ENCODE data around the gene KCNIP3.

Gene KCNIP3

GRCh38 chr2:95297639-95298395 lies 670 bp downstream of the KCNIP3 start:
- Histone ChIP-seq H3K9ac (ENCODE audit: low read length in 2 of 2) (no peak overlapping the region), H3K27ac (ENCODE audit: low read length) (no peak overlapping the region), H3K36me3 (ENCODE audit: control insufficient read depth in 2 of 2, insufficient read depth in 2 of 2, low read length in 2 of 2) (no peaks in the 10 kb centered on the region), H3K27me3 (ENCODE audit: control insufficient read depth in 1 of 2, insufficient read depth in 2 of 2, low read length in 2 of 2) (peaks cover 10 to 17% of the 10 kb centered on the region in 2 donors), H3K4me3 (ENCODE audit: low read length in 2 of 2) (no peak overlapping the region), H3K4me1 (ENCODE audit: control insufficient read depth, insufficient read depth, low read length) (peaks cover 2% of the 10 kb centered on the region), H3K9me3 (ENCODE audit: control insufficient read depth in 2 of 2, low read length in 2 of 2) (no peaks in the 10 kb centered on the region)

- Histone ChIP-seq H3K27ac (ENCODE audit: low read length) (no peak overlapping the region), H3K27me3 (ENCODE audit: control insufficient read depth in 1 of 2, insufficient read depth in 2 of 2, low read length in 2 of 2) (peaks cover 11 to 17% of the 10 kb centered on the region in 2 donors), H3K4me1 (ENCODE audit: control insufficient read depth, insufficient read depth, low read length) (peaks cover 2% of the 10 kb centered on the region), H3K9ac (ENCODE audit: low read length in 2 of 2) (no peak overlapping the region), H3K9me3 (ENCODE audit: control insufficient read depth in 2 of 2, low read length in 2 of 2) (no peaks in the 10 kb centered on the region), H3K36me3 (ENCODE audit: control insufficient read depth in 2 of 2, insufficient read depth in 2 of 2, low read length in 2 of 2) (no peaks in the 10 kb centered on the region), H3K4me3 (ENCODE audit: low read length in 2 of 2) (no peak overlapping the region)
Observed at GRCh38 chr2:95298486-95299111, 1.5 kb downstream of the KCNIP3 start.

GRCh38 chr2:95299961-95300360 lies 2.8 kb downstream of the KCNIP3 start:
- no peak overlapping the region for H3K4me3 ChIP-seq (ENCODE audit: low read length in 2 of 2)
- H3K9ac ChIP-seq (ENCODE audit: low read length in 2 of 2): no peak overlapping the region
- peaks cover 2% of the 10 kb centered on the region for H3K4me1 ChIP-seq (ENCODE audit: control insufficient read depth, insufficient read depth, low read length)
- H3K27ac ChIP-seq (ENCODE audit: low read length): no peak overlapping the region
- H3K36me3 ChIP-seq (ENCODE audit: control insufficient read depth in 2 of 2, insufficient read depth in 2 of 2, low read length in 2 of 2): no peaks in the 10 kb centered on the region
- H3K9me3 ChIP-seq (ENCODE audit: control insufficient read depth in 2 of 2, low read length in 2 of 2): no peaks in the 10 kb centered on the region
- H3K27me3 ChIP-seq (ENCODE audit: control insufficient read depth in 1 of 2, insufficient read depth in 2 of 2, low read length in 2 of 2): peaks cover 11 to 19% of the 10 kb centered on the region in 2 donors

- H3K27ac ChIP-seq (ENCODE audit: low read length): no peak overlapping the region
- no peaks in the 10 kb centered on the region for H3K36me3 ChIP-seq (ENCODE audit: control insufficient read depth in 2 of 2, insufficient read depth in 2 of 2, low read length in 2 of 2)
- peaks cover 6% of the 10 kb centered on the region for H3K4me1 ChIP-seq (ENCODE audit: control insufficient read depth, insufficient read depth, low read length)
- no peak overlapping the region for H3K4me3 ChIP-seq (ENCODE audit: low read length in 2 of 2)
- H3K9ac ChIP-seq (ENCODE audit: low read length in 2 of 2): no peak overlapping the region
- no peaks in the 10 kb centered on the region for H3K9me3 ChIP-seq (ENCODE audit: control insufficient read depth in 2 of 2, low read length in 2 of 2)
- H3K27me3 ChIP-seq (ENCODE audit: control insufficient read depth in 1 of 2, insufficient read depth in 2 of 2, low read length in 2 of 2): peaks cover 11 to 19% of the 10 kb centered on the region in 2 donors
Observed at GRCh38 chr2:95300450-95300849, 3.3 kb downstream of the KCNIP3 start.

- no peak overlapping the region for H3K4me3 ChIP-seq (ENCODE audit: low read length in 2 of 2)
- no peaks in the 10 kb centered on the region for H3K36me3 ChIP-seq (ENCODE audit: control insufficient read depth in 2 of 2, insufficient read depth in 2 of 2, low read length in 2 of 2)
- H3K27ac ChIP-seq (ENCODE audit: low read length): no peak overlapping the region
- H3K9me3 ChIP-seq (ENCODE audit: control insufficient read depth in 2 of 2, low read length in 2 of 2): no peaks in the 10 kb centered on the region
- H3K4me1 ChIP-seq (ENCODE audit: control insufficient read depth, insufficient read depth, low read length): peaks cover 8% of the 10 kb centered on the region
- H3K9ac ChIP-seq (ENCODE audit: low read length in 2 of 2): no peak overlapping the region
- H3K27me3 ChIP-seq (ENCODE audit: control insufficient read depth in 1 of 2, insufficient read depth in 2 of 2, low read length in 2 of 2): peaks cover 11 to 19% of the 10 kb centered on the region in 2 donors
Observed at GRCh38 chr2:95301186-95301585, 4.0 kb downstream of the KCNIP3 start.

GRCh38 chr2:95301876-95302641 lies 4.9 kb downstream of the KCNIP3 start:
- H3K27me3 ChIP-seq (ENCODE audit: control insufficient read depth in 1 of 2, insufficient read depth in 2 of 2, low read length in 2 of 2): peaks cover 11 to 19% of the 10 kb centered on the region in 2 donors
- no peak overlapping the region for H3K9ac ChIP-seq (ENCODE audit: low read length in 2 of 2)
- H3K4me1 ChIP-seq (ENCODE audit: control insufficient read depth, insufficient read depth, low read length): peaks cover 6% of the 10 kb centered on the region
- no peak overlapping the region for H3K27ac ChIP-seq (ENCODE audit: low read length)
- H3K36me3 ChIP-seq (ENCODE audit: control insufficient read depth in 2 of 2, insufficient read depth in 2 of 2, low read length in 2 of 2): no peaks in the 10 kb centered on the region
- H3K4me3 ChIP-seq (ENCODE audit: low read length in 2 of 2): no peak overlapping the region
- no peaks in the 10 kb centered on the region for H3K9me3 ChIP-seq (ENCODE audit: control insufficient read depth in 2 of 2, low read length in 2 of 2)

- Histone ChIP-seq H3K27me3 (ENCODE audit: control insufficient read depth in 1 of 2, insufficient read depth in 2 of 2, low read length in 2 of 2) (peaks cover 11 to 19% of the 10 kb centered on the region in 2 donors), H3K9me3 (ENCODE audit: control insufficient read depth in 2 of 2, low read length in 2 of 2) (no peaks in the 10 kb centered on the region), H3K4me1 (ENCODE audit: control insufficient read depth, insufficient read depth, low read length) (peaks cover 6% of the 10 kb centered on the region), H3K9ac (ENCODE audit: low read length in 2 of 2) (no peak overlapping the region), H3K36me3 (ENCODE audit: control insufficient read depth in 2 of 2, insufficient read depth in 2 of 2, low read length in 2 of 2) (no peaks in the 10 kb centered on the region), H3K27ac (ENCODE audit: low read length) (no peak overlapping the region), H3K4me3 (ENCODE audit: low read length in 2 of 2) (no peak overlapping the region)
Observed at GRCh38 chr2:95303191-95303919, 6.2 kb downstream of the KCNIP3 start.

GRCh38 chr2:95305380-95306061 lies 8.4 kb downstream of the KCNIP3 start:
- Histone ChIP-seq H3K9ac (ENCODE audit: low read length in 2 of 2) (no peak overlapping the region), H3K27ac (ENCODE audit: low read length) (no peak overlapping the region), H3K9me3 (ENCODE audit: control insufficient read depth in 2 of 2, low read length in 2 of 2) (no peaks in the 10 kb centered on the region), H3K36me3 (ENCODE audit: control insufficient read depth in 2 of 2, insufficient read depth in 2 of 2, low read length in 2 of 2) (no peaks in the 10 kb centered on the region), H3K4me1 (ENCODE audit: control insufficient read depth, insufficient read depth, low read length) (peaks cover 6% of the 10 kb centered on the region), H3K27me3 (ENCODE audit: control insufficient read depth in 1 of 2, insufficient read depth in 2 of 2, low read length in 2 of 2) (peaks cover 11 to 13% of the 10 kb centered on the region in 2 donors), H3K4me3 (ENCODE audit: low read length in 2 of 2) (no peak overlapping the region)

- H3K27me3 ChIP-seq (ENCODE audit: control insufficient read depth in 1 of 2, insufficient read depth in 2 of 2, low read length in 2 of 2): peaks cover 7 to 12% of the 10 kb centered on the region in 2 donors
- H3K36me3 ChIP-seq (ENCODE audit: control insufficient read depth in 2 of 2, insufficient read depth in 2 of 2, low read length in 2 of 2): no peaks in the 10 kb centered on the region
- no peak overlapping the region for H3K27ac ChIP-seq (ENCODE audit: low read length)
- H3K9ac ChIP-seq (ENCODE audit: low read length in 2 of 2): no peak overlapping the region
- peaks cover 6% of the 10 kb centered on the region for H3K4me1 ChIP-seq (ENCODE audit: control insufficient read depth, insufficient read depth, low read length)
- H3K4me3 ChIP-seq (ENCODE audit: low read length in 2 of 2): no peak overlapping the region
- no peaks in the 10 kb centered on the region for H3K9me3 ChIP-seq (ENCODE audit: control insufficient read depth in 2 of 2, low read length in 2 of 2)
Observed at GRCh38 chr2:95306336-95306895, 9.3 kb downstream of the KCNIP3 start.

GRCh38 chr2:95307036-95307435 lies 9.9 kb downstream of the KCNIP3 start:
- Histone ChIP-seq H3K9ac (ENCODE audit: low read length in 2 of 2) (no peak overlapping the region), H3K36me3 (ENCODE audit: control insufficient read depth in 2 of 2, insufficient read depth in 2 of 2, low read length in 2 of 2) (no peaks in the 10 kb centered on the region), H3K4me1 (ENCODE audit: control insufficient read depth, insufficient read depth, low read length) (peaks cover 6% of the 10 kb centered on the region), H3K27ac (ENCODE audit: low read length) (no peak overlapping the region), H3K27me3 (ENCODE audit: control insufficient read depth in 1 of 2, insufficient read depth in 2 of 2, low read length in 2 of 2) (peaks cover 7 to 8% of the 10 kb centered on the region in 2 donors), H3K9me3 (ENCODE audit: control insufficient read depth in 2 of 2, low read length in 2 of 2) (no peaks in the 10 kb centered on the region), H3K4me3 (ENCODE audit: low read length in 2 of 2) (no peak overlapping the region)
